WERI-Rb-1 (cell line): Measurements from ENCODE around the gene SURF6.

ENCODE experiments used
- DNase-seq: peaks from one replicate; pipeline ENCODE4 v3.0.0-alpha.2; 2020
- H3K27ac ChIP-seq: fragments of 250-450 bp; sonication (Bioruptor Pico); 2 replicates; pipeline ENCODE4 v1.5.1; 2020; ENCODE audit warnings: mild to moderate bottlenecking, moderate library complexity
- H3K27me3 ChIP-seq: fragments of 250-450 bp; sonication (Bioruptor Pico); 2 replicates; pipeline ENCODE4 v1.5.1; 2021; ENCODE audit warnings: mild to moderate bottlenecking, low read depth, moderate library complexity; ENCODE audit not compliant: insufficient read depth, severe bottlenecking
- H3K36me3 ChIP-seq: fragments of 250-450 bp; sonication (Bioruptor Pico); 2 replicates; pipeline ENCODE4 v1.5.1; 2020; ENCODE audit warnings: mild to moderate bottlenecking, moderate library complexity
- H3K4me3 ChIP-seq: 2 replicates; pipeline ENCODE4 v1.5.1; 2011; ENCODE audit warnings: low read depth, mild to moderate bottlenecking, control low read depth, low read length
- H3K9me3 ChIP-seq: fragments of 250-450 bp; sonication (Bioruptor Pico); 2 replicates; pipeline ENCODE4 v1.5.1; 2021; ENCODE audit warnings: mild to moderate bottlenecking, moderate library complexity; ENCODE audit not compliant: severe bottlenecking
- CTCF ChIP-seq: IDR thresholded peaks from 2 replicates; pipeline ENCODE4 v1.5.1; 2011; ENCODE audit warnings: low read depth, mild to moderate bottlenecking, control low read depth, inconsistent platforms, low read length

Gene SURF6

GRCh38 chr9:133375116-133375723 lies 39.2 kb upstream of the SURF6 start:
- peak; percentile 47 for DNase-seq
- Histone ChIP-seq H3K27me3 (no peaks in the 10 kb centered on the region), H3K4me3 (peak overlapping the region; percentile 78), H3K9me3 (peaks cover 10% of the 10 kb centered on the region), H3K36me3 (peaks cover 32% of the 10 kb centered on the region), H3K27ac (peak overlapping the region; percentile 94)
- peak; percentile 44 for TF ChIP-seq CTCF

- DNase-seq, result no peak
- peak overlapping the region; percentile 78 for H3K4me3 ChIP-seq
- H3K27ac ChIP-seq, result peak overlapping the region; percentile 94
- no peak for TF ChIP-seq CTCF
- H3K27me3 ChIP-seq, result no peaks in the 10 kb centered on the region
- H3K9me3 ChIP-seq, result peaks cover 10% of the 10 kb centered on the region
- peaks cover 36% of the 10 kb centered on the region for H3K36me3 ChIP-seq
Observed at GRCh38 chr9:133374612-133375115, 38.7 kb upstream of the SURF6 start.

- Histone ChIP-seq H3K27ac (no peak overlapping the region), H3K27me3 (no peaks in the 10 kb centered on the region), H3K9me3 (no peaks in the 10 kb centered on the region), H3K36me3 (peaks cover 51% of the 10 kb centered on the region), H3K4me3 (no peak overlapping the region)
- no peak for TF ChIP-seq CTCF
- no peak for DNase-seq
Observed at GRCh38 chr9:133372144-133372543, 36.2 kb upstream of the SURF6 start.

GRCh38 chr9:133371261-133371711 lies 35.3 kb upstream of the SURF6 start:
- no peak overlapping the region for H3K4me3 ChIP-seq
- H3K27ac ChIP-seq, result no peak overlapping the region
- no peaks in the 10 kb centered on the region for H3K9me3 ChIP-seq
- no peaks in the 10 kb centered on the region for H3K27me3 ChIP-seq
- DNase-seq, result no peak
- 0 out of 2 replicates have a peak, but pooled peaks have one; percentile 10 for TF ChIP-seq CTCF
- peaks cover 60% of the 10 kb centered on the region for H3K36me3 ChIP-seq

GRCh38 chr9:133370685-133371084 lies 34.7 kb upstream of the SURF6 start:
- TF ChIP-seq CTCF, result no peak
- H3K4me3 ChIP-seq, result no peak overlapping the region
- no peak overlapping the region for H3K27ac ChIP-seq
- H3K27me3 ChIP-seq, result no peaks in the 10 kb centered on the region
- peaks cover 65% of the 10 kb centered on the region for H3K36me3 ChIP-seq
- no peak for DNase-seq
- no peaks in the 10 kb centered on the region for H3K9me3 ChIP-seq

GRCh38 chr9:133369933-133370332 lies 33.9 kb upstream of the SURF6 start:
- Histone ChIP-seq H3K9me3 (no peaks in the 10 kb centered on the region), H3K36me3 (peaks cover 68% of the 10 kb centered on the region), H3K27me3 (no peaks in the 10 kb centered on the region), H3K4me3 (no peak overlapping the region), H3K27ac (no peak overlapping the region)
- no peak for TF ChIP-seq CTCF
- no peak for DNase-seq
